Right hindlimb (tissue), 1 donor: Measurements from ENCODE around the gene RELN.

Experiments used
- DNase-seq: peaks from one replicate; pipeline ENCODE4 v3.0.0-alpha.2; 2018

RELN gene

GRCh38 chr7:103777440-103777839, 212.0 kb downstream of the RELN start:
- DNase-seq, result no peak

- DNase-seq, result no peak
These were observed 215.7 kb downstream of the RELN start for GRCh38 chr7:103773726-103774125.

DNA sequence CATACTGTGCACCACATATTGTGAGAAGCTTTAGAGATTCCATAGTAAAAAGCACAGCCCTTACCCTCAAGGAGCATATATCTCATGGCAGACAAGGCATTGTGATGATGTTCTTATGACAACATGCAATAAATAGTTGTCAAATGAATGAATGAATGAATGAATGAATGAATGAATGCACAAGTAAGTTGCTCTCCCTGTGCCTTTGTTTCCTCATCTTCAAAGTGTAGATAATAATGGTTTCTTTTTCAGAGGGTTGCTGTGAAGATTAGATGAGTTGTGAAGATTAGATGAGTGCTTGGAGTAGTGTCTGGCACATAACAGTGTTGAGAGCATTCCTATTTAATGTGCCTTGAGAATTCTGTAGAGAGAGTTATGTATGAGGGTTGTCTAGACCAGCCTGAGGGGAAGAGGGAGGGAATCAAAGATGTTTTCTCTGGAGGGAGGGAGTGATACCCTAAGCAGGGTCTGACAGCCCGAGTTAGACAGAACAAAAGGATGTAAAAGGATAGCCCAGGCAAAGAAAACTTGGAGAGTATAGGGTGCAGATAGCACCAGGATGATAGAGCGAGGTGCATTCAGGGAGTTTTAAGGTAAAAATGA, 217.2 kb downstream of the RELN start:
- no peak for DNase-seq

DNA sequence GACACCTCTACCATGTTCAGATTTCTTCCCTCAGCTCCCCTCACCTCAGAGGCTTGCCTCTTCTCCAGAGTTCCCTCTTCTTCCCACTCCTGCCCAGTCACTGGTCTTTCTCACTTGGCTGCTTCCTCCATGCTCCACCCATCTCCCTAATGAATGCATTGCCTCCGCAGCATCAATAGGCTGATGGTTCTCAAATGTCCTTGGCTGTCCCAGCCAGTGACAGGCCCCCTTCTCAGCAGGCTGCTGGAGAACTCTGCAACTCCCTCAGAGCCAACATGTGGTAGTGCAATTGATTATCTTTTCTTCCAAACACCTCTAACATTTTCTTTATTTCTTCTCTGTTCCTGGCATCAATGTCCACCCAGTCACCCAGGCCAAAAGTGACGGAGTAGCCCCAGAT, 218.2 kb downstream of the RELN start:
- DNase-seq, result no peak

- no peak for DNase-seq
These were observed 222.8 kb downstream of the RELN start for GRCh38 chr7:103766660-103767059.

GRCh38 chr7:103765901-103766300, 223.6 kb downstream of the RELN start:
- DNase-seq, result no peak

GRCh38 chr7:103764901-103765300, 224.6 kb downstream of the RELN start:
- no peak for DNase-seq

DNA sequence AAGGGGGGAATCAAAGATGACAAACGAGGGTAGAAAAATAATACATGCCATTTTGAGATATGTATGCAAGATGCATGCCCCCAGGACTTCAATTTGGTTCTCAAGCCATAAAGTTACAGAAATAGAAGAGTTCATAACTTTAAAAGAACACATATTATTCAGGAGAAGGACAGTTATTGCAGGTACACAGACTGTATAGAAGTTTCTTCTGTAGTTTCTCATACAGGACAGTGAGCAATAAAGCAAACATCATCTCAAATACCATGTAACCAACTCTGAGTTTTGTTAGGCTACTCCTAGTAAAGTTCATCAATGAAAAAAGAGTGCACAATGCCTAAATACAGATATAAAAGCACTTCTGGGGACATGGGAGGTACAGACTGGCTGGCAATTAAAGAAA, 226.6 kb downstream of the RELN start:
- DNase-seq, result no peak

DNA sequence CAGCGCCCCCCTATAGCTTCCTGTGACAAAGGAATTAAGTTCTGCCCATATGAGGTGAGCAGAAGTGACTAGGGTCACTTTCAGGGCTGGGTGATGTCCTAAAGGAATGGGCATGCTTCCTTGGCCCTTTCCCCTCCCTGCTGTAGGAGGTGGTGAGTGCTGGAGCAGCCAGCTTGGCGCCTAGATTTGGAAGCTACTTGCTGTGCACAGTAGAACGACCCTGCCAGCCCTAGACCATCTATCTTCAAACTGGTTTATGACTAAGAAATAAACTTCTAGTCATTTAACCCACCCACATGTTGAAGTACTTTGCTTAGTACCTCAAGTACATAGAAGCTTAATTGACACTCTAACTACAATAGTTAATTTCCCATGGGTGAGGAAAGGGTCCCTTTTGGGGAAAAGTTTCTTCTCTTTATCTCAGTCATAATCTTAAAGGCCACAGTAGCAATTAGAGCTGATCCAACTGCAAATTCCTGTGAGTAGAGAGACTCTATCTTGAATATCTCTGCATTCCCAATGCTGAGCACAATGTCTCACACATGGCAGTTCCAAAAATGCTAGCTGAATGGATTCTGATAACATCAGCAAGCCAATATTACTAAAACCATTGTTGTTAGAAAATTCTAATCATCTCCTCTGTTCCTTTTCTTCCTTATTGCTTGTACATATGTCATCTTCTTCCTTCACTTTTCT, 227.2 kb downstream of the RELN start:
- DNase-seq, result no peak

GRCh38 chr7:103752995-103753394, 236.5 kb downstream of the RELN start:
- DNase-seq, result no peak

DNA sequence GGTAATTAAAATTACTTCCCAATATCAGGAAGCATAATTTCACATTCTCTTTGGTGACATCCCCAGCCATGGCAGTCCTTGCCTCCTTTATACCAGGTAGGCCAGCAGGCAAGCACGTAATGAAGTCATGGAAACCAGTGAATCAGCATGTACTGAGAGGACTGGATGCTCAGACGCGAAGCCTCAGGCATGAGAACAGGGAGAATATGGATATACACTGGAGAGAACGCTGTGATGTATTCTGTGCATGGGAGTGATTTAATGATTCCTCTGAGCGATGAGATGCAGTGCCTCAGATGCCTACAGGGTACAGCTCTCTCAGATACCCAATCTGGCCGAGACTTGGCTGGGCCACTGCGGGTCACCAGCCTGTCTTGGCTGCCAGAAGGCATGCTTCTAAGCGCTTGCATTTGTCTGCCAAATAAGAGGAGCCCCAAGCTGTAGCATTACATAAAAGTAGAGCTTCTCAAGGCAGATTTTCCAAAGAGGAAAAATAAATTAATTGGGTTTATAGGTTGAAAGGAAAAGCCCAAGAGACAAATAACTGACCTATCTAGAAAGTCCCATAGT, 238.1 kb downstream of the RELN start:
- DNase-seq, result no peak

DNA sequence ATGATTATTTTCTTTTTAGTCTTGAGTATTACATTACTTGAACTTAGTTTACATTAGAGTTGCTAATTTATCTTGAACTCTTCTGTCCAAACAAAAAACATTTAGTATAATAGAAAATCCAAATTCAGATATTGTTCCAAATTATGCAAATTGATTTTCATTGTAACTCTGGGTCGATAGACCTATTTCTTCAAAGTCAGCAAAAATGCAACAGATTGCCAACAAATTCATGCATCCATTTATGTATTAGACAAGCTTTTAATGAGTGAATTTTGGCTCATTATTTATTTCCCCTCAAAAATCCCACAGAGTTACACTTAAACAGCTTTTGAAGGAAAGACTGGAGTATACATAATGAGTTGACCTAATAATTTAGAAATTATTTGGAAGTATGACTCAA, 240.8 kb downstream of the RELN start:
- DNase-seq, result no peak

DNA sequence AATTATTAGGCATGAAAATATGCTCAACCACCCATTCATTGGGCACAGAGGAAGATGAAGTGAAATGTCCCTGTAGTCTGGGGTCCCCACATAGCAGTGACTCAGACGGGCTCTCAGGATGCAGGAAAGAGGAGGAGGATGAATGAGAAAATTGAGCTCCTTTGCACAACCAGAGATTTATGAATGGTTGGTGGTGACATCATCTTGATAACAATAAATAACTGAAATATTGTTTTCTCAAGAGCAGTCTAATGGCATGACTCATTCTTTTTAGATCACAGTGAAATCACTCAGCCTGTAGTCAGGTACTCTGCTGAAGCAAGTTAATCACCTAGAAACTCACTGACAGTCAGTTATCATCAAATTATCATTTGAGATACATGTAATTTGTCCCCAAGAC, 254.1 kb downstream of the RELN start:
- DNase-seq, result no peak

DNA sequence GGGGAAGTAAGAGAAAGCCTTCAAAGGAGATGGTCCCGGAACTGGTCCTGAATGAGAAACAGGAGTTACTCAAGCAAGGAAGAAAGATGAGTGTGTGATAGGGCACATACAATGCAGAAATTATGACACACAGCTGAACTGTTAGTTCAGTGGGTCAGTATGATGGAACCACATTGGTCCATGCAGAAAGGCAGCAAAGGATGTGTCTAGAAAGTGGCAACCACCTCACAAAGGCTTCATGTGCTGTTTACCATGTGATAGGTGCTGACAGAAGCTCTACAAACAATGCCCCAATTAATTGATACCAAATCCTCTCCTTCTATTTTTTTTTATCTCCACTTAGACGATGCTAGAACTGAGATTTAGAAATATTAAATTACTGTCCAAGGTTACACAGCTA, 258.3 kb downstream of the RELN start:
- no peak for DNase-seq

GRCh38 chr7:103729026-103729425, 260.4 kb downstream of the RELN start:
- no peak for DNase-seq

GRCh38 chr7:103727982-103728610, 261.4 kb downstream of the RELN start:
- no peak for DNase-seq

DNA sequence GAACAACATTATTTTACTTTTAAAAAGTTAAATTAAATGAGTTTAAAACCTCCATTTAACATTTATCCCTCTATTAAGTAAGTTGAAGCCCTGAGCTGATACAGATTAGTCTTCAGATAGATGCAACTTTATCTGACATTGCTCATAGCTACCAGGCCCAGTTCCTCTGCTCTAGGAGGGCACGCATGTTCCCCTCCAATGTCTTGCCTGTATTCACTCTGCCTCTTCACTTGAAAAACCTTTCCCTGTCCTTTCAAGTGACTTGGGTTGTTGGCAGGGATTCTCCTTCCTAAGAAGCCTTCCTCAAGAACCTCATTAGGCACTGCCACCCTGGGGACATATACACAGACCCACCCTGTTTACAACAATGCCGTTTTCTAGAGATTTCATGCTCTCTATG, 270.4 kb downstream of the RELN start:
- no peak for DNase-seq

- no peak for DNase-seq
These were observed 270.9 kb downstream of the RELN start for GRCh38 chr7:103718482-103719061.

DNA sequence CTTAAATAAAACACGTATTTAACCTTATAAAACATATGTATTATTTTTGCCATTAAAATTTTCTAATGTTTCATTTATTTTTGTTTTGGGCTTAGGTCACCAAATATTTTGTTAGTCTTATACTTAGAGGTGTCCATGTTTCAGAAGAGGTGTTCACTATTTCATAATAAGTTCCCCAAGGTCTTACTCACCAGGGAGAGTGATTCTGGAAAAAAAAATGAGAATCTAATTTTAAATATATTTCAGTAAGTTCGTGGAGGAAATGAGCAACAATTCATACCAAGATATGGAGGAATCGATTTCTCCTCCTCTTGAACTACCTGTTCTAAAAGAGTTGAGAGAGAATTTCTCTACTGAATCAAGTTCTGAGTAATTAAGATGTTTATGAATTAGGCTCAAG, 271.9 kb downstream of the RELN start:
- DNase-seq, result no peak

DNA sequence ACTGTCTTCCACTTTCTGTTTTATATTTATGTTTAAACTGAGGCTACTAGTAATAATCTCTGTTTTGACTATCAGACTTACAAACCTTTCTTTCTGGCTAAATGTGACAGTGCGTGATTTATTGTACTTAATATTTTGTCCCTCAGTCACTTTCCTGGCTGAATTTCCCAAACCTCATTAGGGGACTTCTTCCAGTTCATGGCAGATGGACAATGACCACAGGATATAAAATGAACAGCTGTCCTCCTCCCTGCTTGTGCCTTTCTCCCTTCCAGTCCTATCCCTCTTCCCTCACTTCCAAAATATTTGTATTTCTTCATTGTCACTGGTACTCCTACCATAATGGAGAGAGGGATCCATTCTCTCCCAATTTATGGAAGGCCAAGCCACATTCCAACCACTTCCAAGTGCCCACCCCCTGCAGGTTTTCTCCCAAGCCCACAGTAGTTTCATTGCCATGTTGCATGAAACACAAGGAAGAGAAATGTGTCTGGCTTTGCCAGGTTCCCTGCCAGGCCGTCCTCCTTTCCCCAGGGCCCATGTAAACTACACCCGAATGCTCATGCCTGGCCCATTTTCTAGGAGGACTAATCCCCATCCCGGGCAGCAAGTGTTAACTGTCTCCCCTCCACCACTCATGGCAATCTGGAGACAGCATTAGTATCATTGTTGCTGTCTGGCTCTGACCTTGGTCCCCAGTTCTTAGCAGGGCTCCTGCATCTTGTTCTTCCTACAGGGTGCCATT, 273.9 kb downstream of the RELN start:
- no peak for DNase-seq

DNA sequence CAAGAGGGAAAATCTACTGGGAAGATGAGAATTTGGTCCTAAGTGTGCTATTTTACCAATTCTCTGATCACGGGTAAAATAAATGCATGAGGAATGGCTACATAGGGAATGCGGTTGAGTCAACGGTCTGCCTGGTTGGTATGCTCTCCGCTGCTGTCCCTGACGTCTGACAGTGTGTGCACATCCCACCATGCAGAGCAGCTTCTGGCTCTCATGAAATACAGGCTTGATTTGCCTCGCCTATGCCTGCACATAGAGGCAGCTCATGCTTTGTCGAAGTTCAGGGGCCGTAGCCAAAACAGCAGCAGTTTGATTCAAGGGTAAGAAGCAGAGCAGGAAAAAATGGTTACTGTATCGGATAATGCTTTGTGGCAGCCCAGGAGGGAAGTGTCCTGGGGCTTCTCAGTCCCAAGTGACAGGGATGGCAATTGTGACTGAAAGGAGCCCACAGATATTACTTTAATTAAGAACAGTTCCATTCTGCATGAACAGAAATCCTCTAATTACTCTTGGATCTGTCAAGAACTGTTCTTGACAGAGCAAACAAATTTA, 275.0 kb downstream of the RELN start:
- no peak for DNase-seq

DNA sequence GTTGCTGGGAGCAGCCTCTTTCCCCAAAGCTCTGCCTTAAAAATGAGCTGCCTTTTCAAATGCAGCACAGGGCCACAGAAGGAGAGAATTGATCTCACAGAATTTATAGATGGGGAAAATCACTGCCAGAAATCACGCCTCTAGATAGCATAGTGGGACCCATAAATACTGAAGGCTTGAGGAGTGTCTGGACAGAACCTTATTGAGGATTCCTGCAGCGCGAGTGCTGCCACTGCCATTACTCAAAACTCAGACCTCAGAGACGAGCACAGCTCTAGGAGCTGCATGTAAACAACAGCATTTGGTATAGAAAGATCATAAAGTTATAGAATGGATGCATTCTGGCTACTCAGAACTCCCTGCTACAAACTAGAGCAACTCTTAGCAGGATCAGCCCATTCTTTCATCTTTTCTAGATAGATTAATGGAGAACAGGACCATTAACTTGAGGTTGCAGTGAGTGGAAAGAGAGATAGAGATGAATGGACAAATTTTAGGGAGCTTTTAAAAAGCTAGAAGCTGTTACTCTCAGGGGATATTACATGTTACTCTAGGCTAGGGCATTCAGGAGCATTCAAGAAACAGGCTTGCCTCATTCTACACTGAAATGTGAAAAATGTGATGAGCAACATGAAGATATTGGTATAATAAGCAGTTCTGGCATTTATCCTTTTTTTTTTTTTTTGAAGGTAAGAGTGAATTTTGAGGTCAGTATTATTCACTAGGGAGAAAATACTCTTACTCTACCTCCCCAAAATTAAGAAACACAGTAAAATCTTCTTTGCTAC, 276.3 kb downstream of the RELN start:
- DNase-seq, result no peak
